Anterior cingulate cortex (tissue), 58 donors: ENCODE results near the gene KCNF1.

Experiments
- DNase-seq, 58 donors: peaks; one replicate each; lab custom pipeline; 2025; lab: John Stamatoyannopoulos, UW

Gene KCNF1

DNA sequence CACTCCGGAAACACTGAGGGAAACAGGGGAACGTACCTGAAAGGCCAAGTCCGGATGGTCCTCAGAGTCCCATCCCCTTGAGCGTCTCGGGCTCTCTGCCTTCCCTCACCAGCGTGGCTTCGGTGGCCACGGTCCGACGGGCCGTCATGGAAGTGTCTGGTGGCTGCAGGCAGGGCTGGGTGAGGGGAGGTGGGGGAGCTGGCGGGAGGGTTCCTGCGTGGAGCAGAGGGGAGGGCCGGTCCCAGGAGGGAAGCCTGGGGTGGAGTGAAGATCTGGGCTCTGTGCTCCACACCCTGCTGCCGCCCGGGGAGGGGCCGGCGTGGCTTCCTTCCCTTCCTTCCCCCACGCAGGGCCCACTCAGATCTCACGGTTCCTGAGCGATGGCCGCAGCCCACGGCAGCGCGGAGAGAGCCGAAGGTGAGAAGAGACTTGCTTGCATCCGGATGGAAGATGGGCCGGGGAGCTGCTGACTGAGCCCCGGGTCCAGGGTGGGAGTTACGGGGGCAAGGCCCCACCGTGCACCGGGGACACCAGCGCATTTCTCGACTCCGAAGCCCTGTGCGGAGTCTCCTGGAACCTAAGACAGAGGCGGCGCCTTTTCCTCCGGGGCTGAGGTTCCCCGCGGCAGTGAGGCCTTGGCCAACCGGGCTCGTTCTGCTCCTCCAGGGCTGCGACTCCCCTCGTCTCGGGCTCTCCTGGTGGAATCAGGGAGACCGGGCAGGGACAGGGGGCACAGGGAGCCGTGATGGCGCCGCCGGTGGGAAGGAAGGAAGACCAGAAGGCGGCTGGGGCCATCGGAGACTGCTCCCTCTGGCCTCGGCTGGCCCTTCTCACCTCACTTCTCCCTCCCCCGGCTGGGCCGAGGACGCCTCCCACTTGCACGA, 49.1 kb downstream of the KCNF1 start:
- DNase-seq, result no peak

DNA sequence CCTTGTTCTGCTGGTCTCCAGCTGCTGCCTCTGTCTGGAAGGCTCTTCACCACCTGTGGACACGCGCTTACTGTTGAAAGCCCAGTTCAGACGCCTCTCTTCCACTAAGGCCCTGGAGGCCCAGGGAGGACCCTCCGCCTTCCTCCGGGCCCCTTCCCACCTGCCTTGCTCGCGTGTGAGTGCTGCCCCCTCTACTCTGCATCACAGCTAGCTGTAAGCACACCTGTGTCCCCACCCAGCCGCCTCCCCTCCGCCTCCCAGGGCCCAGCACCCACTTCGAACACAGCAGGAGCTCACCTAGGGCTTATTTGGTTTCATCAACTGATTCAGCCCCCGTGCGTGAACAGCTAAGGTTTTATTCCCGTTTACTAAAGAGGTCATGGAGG, 49.7 kb downstream of the KCNF1 start:
- DNase-seq, result no peak

DNA sequence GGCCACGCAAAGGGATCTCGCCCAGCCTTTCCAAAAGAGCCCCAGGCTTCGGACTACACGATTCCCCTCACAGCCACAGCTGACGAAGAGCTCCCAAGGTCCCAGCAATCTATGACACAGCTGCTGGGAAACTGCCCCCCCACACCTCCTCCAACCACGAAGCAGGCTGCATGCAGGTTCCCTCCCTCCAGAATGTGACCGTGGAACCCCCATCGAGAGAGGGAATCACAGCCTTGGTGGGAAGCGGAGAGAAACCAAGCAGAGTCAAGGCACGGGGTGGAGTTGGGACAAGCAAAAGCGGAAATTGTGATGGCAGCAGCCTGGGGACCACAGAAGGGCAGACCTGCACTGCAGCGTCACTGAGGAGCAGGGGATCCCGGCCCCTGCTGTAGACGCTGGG, 50.3 kb downstream of the KCNF1 start:
- no peak for DNase-seq

DNA sequence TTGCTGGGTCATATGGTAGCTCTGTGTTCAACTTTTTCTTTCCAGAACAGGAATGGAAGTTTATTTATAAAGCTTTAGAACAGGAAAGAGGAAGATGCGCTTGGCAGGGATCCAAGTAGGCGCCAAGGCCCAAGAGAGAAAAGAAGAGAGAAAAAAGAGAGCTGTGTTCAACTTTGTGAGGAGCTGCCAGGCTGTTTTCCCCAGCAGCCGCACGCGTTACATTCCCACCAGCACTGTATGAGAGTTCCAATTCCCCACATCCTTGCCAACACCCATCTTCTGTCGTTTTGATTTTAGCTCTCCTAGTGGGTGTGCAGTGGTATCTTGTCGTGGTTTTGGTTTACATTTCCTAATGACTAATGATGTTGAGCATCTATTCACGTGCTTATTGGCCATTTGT, 51.4 kb downstream of the KCNF1 start:
- peak in 19 of 58 donors; percentile 15 to 58 (median 39) for DNase-seq
